SKM-1 (cell line): ENCODE results near the gene PRPF40B.
"Not testable (repeated sequence)": the region's sequence is repeated elsewhere in the genome, so short reads cannot be mapped to it uniquely, and the experiment has no call there.

Source experiments
- DNase-seq: peaks from one replicate; lab custom pipeline; 2025; ENCODE audit not compliant: unreplicated experiment; lab: John Stamatoyannopoulos, UW

PRPF40B gene

DNA sequence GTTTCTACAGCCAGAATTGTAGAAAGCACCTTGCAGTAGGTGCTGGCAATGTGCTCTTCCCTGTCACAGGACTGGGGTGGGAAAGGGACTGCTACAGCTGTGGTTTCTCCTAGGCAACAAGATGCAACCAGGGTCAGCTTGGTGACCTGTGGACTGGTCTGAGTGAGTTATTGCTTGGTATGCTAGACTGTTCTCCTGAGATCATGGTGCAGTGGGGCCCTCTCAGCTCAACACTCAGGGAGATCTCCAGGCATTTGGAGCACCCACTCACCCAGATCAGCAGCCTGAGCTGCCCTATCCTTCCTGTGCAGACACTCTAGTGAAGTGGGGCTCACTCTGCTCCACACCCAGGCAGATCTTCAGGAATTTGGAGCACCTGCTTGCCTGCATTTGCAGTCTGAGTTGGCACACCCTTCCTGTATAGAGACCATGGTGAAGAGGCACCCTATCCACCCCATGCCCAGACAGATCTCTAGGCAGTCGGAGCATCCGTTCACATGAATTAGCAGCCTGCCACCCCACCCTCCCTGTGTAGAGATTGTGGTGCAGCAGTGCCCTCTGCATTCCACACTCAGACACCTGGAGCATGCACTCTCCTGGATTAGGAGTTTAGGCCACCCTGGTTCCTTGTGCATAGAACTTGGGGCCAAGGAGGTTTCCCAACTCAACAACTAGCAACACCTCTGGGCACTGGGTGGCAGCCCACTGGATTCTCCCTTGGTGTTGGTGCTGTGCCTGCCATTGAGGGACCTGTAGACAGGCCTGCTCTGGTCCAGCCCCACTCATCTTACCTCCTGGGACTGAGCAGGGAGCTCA lies 14.1 kb upstream of the PRPF40B start:
- no peak for DNase-seq

DNA sequence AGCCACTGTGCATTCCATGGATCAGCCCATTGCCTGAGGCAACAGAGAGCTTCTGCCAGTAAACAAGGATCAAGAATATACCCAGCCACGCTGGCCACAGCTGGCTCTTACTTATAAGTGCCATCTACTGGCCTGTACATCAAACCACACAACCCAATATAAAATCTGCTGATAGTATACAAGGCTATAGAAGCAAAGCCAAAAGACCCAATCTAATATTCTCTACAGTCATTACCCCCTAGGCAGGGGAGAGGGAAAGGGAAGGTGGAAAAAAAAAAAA lies 13.5 kb upstream of the PRPF40B start:
- no peak for DNase-seq

DNA sequence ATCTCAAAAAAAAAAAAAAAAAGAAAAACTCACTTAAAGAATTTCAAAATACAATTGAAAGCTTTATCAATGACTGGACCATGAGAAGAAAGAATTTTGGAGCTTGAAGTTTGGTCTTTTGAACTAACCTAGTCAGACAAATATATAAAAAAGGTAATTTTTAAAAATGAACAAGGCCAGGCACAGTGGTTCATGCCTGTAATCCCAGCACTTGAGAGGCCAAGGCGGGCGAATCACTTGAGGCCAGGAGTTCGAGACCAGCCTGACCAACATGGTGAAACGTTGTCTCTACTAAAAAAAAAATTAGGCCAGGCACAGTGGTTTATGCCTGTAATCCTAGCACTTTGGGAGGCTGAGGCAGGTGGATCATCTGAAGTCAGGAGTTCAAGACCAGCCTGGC lies 12.6 kb upstream of the PRPF40B start:
- not testable (repeated sequence) for DNase-seq

DNA sequence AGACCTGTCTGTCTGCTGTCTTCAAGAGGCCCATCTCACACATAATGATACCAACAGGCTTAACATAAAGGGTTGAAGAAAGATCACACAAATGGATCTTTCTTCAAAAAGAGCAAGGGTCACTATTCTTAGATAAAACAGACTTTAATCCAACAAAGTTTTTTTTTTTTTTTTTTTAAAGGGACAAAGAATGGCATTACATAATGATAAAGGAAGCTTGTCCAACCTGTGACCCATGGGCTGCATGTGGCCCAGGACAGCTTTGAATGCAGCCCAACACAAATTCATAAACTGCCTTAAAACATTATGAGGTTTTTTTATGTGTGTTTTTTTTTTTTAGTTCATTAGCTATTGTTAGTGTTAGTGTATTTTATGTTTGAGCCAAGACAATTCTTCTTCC lies 11.2 kb upstream of the PRPF40B start:
- no peak for DNase-seq

DNA sequence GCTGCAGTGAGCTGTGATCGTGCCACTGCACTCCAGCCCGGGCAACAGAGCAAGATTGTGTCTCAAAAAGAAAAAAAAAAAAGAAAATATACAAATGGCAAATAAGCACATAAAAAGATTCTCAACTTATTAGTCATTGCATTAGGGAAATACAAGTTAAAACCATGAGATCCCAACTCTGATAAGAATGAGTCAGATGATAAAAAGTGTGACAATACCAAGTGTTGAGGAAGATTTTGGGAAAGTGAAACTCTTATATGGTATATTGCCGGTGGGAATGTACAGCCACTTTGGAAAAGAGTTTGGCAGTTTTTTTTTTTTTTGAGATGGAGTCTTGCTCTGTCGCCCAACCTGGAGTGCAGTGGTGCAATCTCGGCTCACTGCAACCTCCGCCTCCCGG lies 7.6 kb upstream of the PRPF40B start:
- no peak for DNase-seq

DNA sequence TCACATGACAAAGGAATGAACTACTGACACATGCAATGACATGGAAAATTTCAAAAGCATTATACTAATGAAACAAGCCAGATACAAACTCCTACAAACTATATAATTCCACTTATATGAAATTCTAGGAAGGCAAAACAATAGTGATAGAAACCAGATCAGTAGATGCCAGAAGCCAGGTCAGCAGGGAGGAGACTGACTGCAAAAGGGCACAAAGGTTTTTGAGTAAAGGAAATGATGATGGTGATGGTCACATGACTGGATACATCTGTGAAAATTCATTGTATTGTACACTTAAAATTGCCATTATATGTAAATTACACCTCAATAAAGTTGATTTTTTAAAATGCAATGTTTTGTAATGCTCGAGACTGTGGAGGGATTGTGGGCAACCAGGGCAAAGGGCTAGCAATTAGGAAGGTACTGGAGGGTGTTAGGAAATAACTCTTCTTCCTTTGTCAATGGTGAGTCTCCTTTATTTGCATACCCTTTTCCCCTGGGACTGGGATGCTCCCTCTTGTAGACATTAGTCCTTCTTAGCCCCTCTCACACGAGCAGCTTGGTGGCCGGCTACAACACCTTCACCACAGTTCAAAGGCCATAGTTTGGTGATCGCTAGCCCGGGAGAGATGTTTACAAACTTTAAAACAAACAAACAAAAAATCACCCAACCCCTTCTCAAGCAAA lies 6.7 kb upstream of the PRPF40B start:
- no peak for DNase-seq

DNA sequence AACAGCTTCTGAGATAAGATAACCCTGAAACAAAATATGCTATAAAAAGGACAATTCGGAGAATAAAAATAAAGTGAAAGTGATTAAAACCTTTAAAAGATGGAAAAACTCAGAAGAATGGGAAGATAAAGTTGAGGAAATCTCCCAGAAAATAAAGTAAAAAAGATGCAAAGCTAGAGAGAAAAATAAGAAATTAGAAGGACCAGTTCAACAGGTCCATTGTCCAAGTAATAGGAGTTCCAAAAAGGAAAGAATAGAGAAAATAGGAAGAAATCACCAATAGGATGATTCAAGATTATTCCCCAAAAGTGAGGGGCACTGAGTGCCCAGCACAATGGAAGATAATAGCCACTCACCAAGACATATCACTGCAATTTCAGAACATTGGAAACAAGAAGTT lies 4.8 kb upstream of the PRPF40B start:
- DNase-seq: no peak

DNA sequence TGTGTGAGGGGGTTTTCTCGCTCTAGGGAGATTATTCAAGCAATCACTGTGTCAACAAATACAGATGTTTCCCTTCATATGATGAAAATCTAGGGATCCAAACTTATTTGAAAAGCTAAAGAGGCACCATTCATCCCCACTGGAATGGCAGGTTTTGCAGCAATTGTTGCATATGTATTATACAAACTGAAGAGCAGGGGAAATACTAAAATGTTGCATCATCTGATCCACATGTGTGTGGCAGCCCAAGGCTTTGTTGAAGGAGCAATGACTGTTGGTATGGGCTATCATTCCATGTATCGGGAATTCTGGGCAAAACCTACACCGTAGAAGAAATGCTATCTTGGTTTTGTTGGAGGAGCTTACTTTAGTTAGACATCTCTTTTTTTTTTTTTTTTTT lies 4.1 kb upstream of the PRPF40B start:
- DNase-seq: no peak

DNA sequence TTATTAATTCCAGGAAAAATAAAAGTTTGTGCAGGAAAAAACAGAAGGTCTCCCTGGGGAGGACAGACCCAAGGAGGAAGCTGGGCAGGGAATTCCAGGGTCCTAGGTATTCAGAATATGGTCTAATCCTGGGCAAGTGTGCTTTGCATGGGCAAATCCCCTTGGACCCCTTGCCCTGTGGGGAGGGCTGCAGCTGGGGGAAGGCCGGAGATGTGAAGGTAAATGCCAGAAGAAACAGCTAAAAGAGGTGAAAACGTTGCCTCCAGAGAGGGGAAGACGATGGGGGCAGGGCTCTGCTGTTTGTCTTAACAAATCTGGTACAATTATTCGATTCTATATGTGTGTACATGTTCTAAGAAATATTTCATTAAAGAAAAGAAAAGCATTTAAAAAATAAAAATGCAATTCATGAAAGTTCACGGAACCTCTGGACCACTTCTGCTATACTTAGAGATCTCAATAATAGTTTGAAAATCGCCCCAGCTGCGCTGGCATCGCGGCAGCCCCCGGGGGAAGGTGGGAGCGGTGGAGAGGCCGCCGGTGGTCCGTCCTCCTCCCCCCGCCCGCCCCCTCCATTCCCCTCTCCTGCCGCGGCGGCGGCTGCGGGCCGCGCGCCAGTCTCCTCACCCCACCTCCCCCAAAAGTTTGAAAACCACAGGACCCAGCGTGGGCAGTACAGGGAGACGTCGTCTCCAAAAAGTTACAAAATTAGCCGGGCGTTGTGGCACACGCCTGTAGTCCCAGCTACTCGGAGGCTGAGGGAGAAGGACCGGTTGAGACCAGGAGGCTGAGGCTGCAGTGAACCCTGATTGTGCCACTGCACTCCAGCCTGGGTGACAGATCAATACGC lies 1.5 kb upstream of the PRPF40B start:
- DNase-seq: no peak

DNA sequence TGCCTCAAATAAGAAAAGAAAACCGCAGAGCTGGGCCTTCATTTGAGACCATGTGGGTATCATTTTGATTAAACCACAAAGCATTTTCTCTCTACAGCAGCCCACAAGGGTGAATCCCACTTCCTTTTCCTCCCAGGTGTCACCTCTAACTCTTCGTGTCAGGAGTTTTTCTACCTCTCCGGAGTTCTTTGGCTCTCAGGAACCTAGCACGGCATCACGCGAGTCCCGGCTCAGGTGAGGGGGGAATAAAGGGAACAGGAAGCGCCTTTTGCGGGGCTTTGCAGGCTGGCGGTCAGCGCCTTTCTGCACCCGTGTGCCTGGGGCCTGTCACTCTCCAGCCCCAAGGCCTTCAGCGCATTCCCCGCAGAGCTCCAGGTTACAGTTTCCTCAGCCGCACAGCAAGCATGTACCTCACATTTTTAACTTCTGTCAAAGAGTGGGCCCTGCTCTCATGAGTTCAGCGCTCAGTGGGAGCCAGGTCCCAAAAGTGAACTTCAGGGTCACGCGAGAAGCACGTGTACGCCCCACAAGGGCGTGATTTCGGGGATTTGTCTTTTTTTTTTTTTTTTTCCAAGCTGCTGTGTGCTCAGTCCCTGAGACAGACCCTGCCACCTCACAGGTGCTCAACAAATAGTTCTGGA lies 740 bp upstream of the PRPF40B start:
- no peak for DNase-seq

DNA sequence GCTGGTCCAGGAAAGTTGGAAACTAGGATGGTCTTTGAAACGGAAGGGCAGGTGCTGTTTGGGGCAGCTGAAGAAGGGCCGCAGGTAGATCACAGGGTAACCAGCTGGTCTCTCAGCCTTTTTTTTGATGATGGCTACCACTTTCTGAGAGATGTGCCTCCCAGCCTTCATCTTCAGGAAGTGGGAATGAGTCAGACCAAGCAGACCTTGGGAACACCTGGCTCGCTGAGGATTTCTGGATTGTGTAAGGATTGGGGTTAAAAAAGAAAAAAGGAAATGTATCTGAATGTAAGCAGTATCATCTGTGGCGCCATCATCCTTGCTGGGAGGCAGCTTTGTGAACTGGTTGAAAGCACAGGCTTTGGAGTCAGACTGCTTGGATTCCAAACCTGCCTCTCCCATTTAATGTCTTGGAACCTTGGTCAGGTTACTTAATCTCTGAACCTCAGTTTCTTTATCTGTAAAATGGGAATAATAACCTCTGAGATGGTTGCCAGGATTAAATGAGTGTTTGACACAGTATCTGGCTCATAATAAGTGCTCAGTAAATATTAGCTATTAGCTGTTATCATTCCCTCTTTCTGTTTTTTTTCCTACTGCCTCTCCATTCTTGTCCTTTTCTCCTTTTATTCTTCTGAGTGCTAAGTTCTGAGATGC lies 1.7 kb downstream of the PRPF40B start:
- DNase-seq: no peak

DNA sequence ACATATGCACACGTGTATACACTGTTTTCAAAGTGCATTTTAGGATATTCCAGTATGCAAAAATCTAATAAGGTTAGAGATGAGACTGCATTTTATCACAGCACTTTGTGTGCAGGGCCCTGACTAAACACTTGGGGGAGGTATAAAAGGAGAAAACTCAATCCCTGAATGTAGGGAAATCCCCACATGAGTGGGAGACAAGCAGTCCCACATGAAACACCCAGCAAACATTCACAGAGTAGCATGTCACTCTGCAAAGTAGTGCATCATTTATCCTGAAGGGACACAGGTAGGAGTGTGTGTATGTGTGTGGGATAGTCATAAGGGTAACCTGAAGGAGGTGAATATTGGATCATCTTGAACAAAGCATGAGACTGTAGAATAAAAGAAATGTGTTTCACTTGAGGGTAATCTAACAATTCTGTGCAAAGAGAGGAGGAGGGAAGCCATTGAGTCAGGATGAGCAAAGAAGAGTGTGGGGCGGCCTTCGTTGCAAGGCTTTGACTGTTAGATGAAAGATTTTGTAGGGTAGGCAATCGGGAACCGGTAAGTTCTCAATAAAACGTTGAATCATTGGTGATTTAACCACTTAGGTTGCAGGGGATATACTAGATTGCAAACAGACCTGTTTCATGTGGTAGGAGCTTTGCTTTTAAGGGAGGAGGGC lies 2.9 kb downstream of the PRPF40B start:
- no peak for DNase-seq

DNA sequence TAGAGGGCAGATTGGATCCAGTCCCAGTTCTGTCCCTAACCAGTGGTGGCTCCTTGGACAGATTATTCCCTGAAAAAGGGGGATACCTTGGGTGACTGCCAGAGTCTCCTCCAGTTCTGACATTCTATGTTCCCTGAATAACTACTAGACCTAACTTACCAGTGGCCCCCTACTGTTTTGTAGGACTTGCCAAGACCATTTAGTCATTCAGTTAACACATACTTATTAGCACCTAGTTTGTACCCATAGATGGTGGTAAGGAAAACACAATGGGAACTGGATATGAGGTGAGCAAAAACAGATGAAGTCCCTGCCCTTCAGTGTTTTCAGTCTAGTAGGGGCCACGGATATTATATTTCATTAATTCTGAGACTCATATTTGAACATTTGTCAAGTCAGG lies 3.5 kb downstream of the PRPF40B start:
- DNase-seq: no peak

DNA sequence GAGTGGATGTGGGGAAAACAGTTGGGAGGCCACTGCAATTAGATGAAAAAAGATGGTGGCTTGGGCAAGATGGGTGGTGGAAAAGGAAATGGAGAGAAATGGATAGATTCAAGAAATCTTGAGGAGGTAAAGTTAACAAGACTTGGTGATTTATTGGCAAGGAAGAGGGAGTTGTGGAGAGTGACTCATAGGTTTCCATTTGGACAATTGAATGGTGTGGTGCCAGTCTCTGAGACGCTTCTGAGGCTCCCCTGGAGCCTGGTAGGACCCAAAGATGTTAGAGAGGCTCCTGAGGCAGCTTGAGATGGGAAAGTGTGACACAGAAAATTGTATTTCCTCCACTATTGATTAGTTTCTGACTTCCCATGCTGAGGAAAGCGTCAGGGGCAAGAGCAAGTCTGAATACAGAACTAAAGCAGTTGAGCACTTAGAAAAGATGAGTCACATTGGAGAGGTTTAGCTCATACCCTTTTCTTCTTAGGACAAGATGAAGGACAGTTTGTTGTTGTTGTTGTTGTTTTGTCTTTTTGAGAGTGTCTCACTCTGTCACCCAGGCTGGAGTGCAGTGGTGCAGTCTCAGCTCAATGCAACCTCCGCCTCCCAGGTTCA lies 4.5 kb downstream of the PRPF40B start:
- DNase-seq: no peak

DNA sequence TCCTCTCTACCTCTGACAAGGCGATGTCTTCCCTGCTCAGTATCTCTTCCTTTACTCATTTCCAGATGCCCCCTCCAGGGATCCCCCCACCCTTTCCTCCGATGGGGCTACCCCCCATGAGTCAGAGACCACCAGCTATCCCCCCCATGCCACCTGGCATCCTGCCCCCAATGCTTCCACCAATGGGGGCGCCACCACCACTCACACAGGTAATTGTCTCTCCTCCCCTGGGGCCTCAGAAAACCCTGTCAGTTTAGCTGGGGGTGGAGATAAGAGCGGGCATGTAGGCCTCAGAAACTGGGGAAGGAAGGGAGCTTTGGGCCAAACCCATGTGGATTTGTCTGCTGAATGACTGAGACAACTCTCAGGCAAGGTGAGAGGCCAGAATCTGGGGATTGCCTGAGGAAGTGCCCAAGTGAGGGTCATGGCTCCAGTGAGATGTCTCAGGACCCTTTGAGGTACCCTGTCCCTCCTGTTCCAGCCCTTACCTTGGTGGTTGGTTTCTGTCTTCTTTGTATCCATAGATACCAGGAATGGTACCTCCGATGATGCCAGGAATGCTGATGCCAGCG lies 8.1 kb downstream of the PRPF40B start:
- no peak for DNase-seq

DNA sequence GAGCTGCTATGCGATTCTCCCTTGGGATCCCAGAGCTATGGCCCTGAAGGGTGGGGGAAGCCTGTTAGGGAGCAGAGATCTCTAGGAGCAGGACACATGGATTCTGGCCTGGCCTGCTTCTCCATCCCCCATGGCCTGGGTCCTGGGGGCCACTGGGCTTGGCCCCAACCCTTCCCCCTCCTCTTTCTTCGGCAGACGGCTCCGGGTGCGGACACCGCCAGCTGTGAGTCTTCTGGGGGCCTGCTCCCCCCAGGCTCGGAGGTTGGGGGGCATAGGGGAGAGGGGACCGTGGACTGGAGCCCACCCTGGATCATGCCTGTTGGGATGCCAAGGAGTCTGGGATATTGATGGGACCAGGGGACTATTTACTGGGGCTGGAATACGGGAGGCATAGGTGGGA lies 9.0 kb downstream of the PRPF40B start:
- no peak for DNase-seq

DNA sequence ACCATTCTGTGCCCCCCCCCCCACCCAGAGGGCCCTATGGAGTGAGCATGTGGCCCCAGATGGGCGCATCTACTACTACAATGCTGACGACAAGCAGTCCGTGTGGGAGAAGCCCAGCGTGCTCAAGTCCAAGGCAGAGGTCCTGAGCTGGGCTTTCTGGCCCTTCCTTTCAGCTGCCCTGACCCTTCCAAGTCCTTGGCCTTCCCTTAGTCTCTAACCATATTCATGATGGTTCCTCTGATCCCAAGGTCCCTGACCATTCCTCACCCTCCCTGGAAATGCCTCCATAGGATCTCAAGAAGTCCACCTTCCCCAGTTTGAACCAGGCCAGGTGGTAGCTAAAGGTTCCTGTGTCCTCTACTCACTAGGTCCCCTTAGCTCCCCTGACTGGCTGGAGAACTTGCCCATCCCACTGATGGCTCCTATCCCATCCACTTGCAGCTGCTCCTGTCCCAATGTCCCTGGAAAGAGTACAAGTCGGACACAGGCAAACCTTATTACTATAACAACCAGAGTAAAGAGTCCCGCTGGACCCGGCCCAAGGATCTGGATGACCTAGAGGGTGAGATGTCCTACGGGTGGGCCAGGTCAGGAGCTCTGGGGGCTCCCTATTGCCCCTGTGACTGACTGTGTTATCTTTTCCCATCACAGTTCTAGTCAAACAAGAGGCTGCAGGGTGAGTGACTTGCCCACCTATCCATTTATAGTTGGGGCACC lies 9.8 kb downstream of the PRPF40B start:
- no peak for DNase-seq

DNA sequence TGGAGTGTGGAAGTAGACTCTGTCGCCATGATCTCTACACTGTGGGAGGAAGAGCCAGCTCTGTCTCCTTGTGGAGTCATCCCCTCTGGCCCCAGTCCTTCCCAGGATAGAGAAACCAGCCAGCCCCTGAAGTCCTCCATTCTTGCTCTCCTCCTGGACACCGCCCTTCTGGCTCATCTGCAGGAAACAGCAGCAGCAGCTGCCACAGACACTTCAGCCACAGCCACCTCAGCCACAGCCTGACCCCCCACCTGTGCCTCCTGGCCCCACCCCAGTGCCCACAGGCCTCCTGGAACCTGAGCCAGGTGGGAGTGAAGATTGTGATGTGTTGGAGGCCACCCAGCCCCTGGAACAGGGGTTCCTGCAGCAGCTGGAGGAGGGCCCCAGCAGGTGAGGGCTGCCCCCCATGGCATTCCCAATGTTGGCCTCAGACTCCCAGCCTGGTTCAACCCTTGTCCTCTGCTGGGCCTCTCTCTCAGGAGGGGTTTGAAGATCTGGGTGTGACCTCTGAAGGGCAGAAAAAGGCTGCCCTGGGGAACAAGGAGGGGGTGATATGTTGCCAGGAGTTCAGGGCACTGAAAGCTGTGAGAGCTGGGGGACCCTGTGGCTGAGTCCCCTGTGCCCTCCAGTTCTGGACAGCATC lies 10.5 kb downstream of the PRPF40B start:
- DNase-seq: no peak

DNA sequence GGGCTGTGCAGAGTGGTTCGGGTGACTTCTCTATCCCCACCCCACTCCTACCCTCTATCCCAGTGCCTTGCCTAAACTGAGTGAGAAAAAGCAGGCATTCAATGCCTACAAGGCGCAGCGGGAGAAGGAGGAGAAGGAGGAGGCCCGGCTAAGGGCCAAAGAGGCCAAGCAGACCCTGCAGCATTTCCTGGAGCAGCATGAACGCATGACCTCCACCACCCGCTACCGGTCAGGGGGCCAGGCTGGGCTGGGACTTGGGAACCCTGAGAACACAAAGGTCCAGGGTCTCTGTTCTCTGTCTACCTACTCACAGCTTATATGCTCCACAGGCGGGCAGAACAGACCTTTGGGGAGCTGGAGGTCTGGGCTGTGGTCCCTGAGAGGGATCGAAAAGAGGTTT lies 11.7 kb downstream of the PRPF40B start:
- DNase-seq: no peak
